Measurements from ENCODE around the gene C5orf34. TPM values are rescaled to one million over a fixed set of nuclear protein-coding genes. Genes with fewer than 3 reads are reported as not detected.
"Not testable (repeated sequence)": the region's sequence is repeated elsewhere in the genome, so short reads cannot be mapped to it uniquely, and the experiment has no call there.

Gene C5orf34
- total RNA-seq, 2 donors from 2014 or later = 1.5 to 4.5 TPM

- TF ChIP-seq CTCF (IDR thresholded peaks at IDR 0.05) (no peak), POLR2A (IDR thresholded peaks at IDR 0.05) (no peak), POLR2AphosphoS5 (IDR thresholded peaks at IDR 0.05) (no peak)
- no peaks in the 10 kb centered on the region for H3K4me1 ChIP-seq (replicated peaks)
- H3K27me3 ChIP-seq (replicated peaks; ENCODE audit: insufficient read depth) = no peaks in the 10 kb centered on the region
- 48% methylated on average over 2 of the region's 2 CpGs for WGBS
- H3K36me3 ChIP-seq = peaks cover 0 to 5% of the 10 kb centered on the region in 2 donors
- no peak for DNase-seq (ENCODE audit: low spot score)
- no peak overlapping the region for H3K27ac ChIP-seq
- H3K9me3 ChIP-seq = no peaks in the 10 kb centered on the region
- H3K4me3 ChIP-seq = no peak overlapping the region
- intact Hi-C loops (cut with DNase I) = no loop called here
Measured at GRCh38 chr5:43523662-43524072, 8.7 kb upstream of the C5orf34 start.

DNA sequence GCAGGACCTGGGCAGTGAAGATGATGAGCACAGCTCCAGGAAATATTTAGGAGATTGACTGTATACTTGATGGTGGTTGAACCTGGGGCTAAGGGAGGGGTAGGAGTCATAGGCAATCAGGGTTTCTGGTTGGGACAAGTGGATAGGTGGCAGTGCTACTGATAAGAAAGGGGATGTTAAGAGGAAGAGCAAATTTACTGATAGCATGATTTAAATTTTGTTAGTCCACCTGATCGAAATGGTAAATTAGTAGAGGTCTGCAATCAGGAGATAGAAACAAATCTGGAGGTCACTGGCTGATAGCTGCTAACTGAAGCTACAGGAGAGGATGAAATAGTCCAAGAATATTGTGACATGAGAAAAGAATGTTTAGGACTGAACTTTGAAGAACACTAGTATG, 5.7 kb upstream of the C5orf34 start:
- no peak for TF ChIP-seq CTCF (IDR thresholded peaks at IDR 0.05)
- TF ChIP-seq POLR2A (IDR thresholded peaks at IDR 0.05) = no peak
- TF ChIP-seq POLR2AphosphoS5 (IDR thresholded peaks at IDR 0.05) = no peak
- Histone ChIP-seq H3K4me1 (replicated peaks) (no peaks in the 10 kb centered on the region), H3K27me3 (replicated peaks; ENCODE audit: insufficient read depth) (no peaks in the 10 kb centered on the region), H3K4me3 (no peak overlapping the region), H3K36me3 (no peaks in the 10 kb centered on the region), H3K27ac (no peak overlapping the region), H3K9me3 (no peaks in the 10 kb centered on the region)
- 94% methylated on average over 1 of the region's 1 CpG for WGBS
- DNase-seq (ENCODE audit: low spot score) = no peak
- intact Hi-C loops (cut with DNase I) = no loop called here

GRCh38 chr5:43515678-43516048, 715 bp upstream of the C5orf34 start:
- intact Hi-C loops (cut with DNase I) = loop anchor here (5.0 kb wide), 2 partner anchors 33 to 42 kb away; partner anchors contain the start of genes PAIP1 and TMEM267

DNA sequence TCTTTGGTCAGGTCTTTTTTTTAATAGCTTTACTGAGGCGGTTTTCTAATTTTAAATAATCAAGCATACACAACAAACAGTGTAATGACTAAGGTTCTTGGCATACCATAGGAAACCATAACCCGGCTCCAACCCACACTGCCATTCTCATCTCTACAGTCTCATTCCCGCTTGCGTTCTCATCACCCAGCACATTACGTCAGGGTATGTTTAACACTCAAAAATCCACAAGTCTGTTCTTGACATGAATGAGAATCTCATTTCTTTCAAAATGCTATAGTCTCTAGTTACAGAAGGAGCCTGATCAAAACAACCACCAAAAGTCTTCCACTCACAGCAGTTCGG, 505 bp downstream of the C5orf34 start:
- WGBS = 1% methylated on average over 6 of the region's 6 CpGs
- no peak for DNase-seq (ENCODE audit: low spot score)
- Histone ChIP-seq H3K4me1 (replicated peaks) (no peaks in the 10 kb centered on the region), H3K36me3 (no peaks in the 10 kb centered on the region), H3K9me3 (no peaks in the 10 kb centered on the region), H3K4me3 (peak overlapping the region; percentile 52 to 54), H3K27me3 (replicated peaks; ENCODE audit: insufficient read depth) (no peaks in the 10 kb centered on the region), H3K27ac (peak overlapping the region; percentile 74 to 81)
- no peak for TF ChIP-seq POLR2AphosphoS5 (IDR thresholded peaks at IDR 0.05)
- TF ChIP-seq CTCF (IDR thresholded peaks at IDR 0.05) = no peak
- TF ChIP-seq POLR2A (IDR thresholded peaks at IDR 0.05) = no peak
- intact Hi-C loops (cut with DNase I) = no loop called here

More at GRCh38 chr5:43515678-43516048, 715 bp upstream of the C5orf34 start:
- no peaks in the 10 kb centered on the region for H3K27me3 ChIP-seq (replicated peaks; ENCODE audit: insufficient read depth)
- peak overlapping the region; percentile 74 to 81 for H3K27ac ChIP-seq
- H3K36me3 ChIP-seq = no peaks in the 10 kb centered on the region
- no peaks in the 10 kb centered on the region for H3K4me1 ChIP-seq (replicated peaks)
- TF ChIP-seq POLR2A (IDR thresholded peaks at IDR 0.05) (no peak), CTCF (IDR thresholded peaks at IDR 0.05) (no peak), POLR2AphosphoS5 (IDR thresholded peaks at IDR 0.05) (no peak)
- 16% methylated on average over 1 of the region's 1 CpG for WGBS
- DNase-seq (ENCODE audit: low spot score) = no peak
- no peaks in the 10 kb centered on the region for H3K9me3 ChIP-seq
- H3K4me3 ChIP-seq = peak overlapping the region; percentile 52 to 54

DNA sequence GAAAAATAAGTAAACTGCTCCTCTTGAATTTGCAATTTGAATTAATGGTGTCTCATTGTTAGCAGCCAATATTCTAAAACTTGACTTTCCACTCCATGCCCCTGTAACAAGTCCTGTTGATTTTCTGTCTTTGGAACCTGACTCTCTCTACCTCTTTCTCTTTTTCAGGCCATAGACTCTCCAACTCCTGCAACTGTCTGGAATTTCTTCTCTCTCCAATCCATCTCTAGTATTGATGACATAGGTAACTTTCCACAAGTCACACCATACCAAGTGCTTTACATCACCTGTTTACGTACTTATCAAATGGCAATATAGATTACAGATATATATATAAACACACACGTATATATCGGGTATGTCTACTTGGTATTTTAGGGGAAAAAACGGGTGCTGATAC, 923 bp downstream of the C5orf34 start:
- H3K9me3 ChIP-seq = no peaks in the 10 kb centered on the region
- H3K27me3 ChIP-seq (replicated peaks; ENCODE audit: insufficient read depth) = no peaks in the 10 kb centered on the region
- no peaks in the 10 kb centered on the region for H3K36me3 ChIP-seq
- intact Hi-C loops (cut with DNase I) = no loop called here
- peak overlapping the region in 1 of 2 donors; percentile 81 for H3K27ac ChIP-seq
- WGBS = 16% methylated on average over 4 of the region's 4 CpGs
- no peak for DNase-seq (ENCODE audit: low spot score)
- H3K4me3 ChIP-seq = peak overlapping the region; percentile 52 to 54
- no peak for TF ChIP-seq POLR2AphosphoS5 (IDR thresholded peaks at IDR 0.05)
- TF ChIP-seq POLR2A (IDR thresholded peaks at IDR 0.05) = no peak
- TF ChIP-seq CTCF (IDR thresholded peaks at IDR 0.05) = no peak
- H3K4me1 ChIP-seq (replicated peaks) = no peaks in the 10 kb centered on the region

- H3K27me3 ChIP-seq (replicated peaks; ENCODE audit: insufficient read depth); H3K4me3 ChIP-seq; intact Hi-C loops (cut with DNase I); H3K27ac ChIP-seq; H3K9me3 ChIP-seq; DNase-seq (ENCODE audit: low spot score); H3K4me1 ChIP-seq (replicated peaks); H3K36me3 ChIP-seq: not testable (repeated sequence)
- 92% methylated on average over 28 of the region's 36 CpGs for WGBS
Measured at GRCh38 chr5:43511062-43511461, 3.9 kb downstream of the C5orf34 start.

All from prostate gland (tissue), 2 donors.